Ishikawa (cell line): ENCODE data around the gene INSYN2B.

Experiments used
- EGR1 ChIP-seq: IDR thresholded peaks from 2 replicates; pipeline ENCODE4 v1.6.1; 2012
- EP300 ChIP-seq: IDR thresholded peaks from 2 replicates; pipeline ENCODE4 v1.6.1; 2012; ENCODE audit warnings: borderline replicate concordance
- NFIC ChIP-seq: IDR thresholded peaks from 2 replicates; pipeline ENCODE4 v1.6.1; 2012
- TAF1 ChIP-seq: IDR thresholded peaks from 2 replicates; pipeline ENCODE4 v1.6.1; 2012; ENCODE audit warnings: low read depth, mild to moderate bottlenecking
- TF ChIP-seq, protein P1 (sequence below): IDR thresholded peaks from 2 replicates; pipeline ENCODE4 v1.6.1; 2012
- TF ChIP-seq, protein P2 (sequence below): IDR thresholded peaks from 2 replicates; pipeline ENCODE4 v1.6.1; 2012
- TF ChIP-seq, protein P3 (sequence below): IDR thresholded peaks from 2 replicates; pipeline ENCODE4 v1.6.1; 2012; ENCODE audit warnings: low read depth, mild to moderate bottlenecking

DNA sequence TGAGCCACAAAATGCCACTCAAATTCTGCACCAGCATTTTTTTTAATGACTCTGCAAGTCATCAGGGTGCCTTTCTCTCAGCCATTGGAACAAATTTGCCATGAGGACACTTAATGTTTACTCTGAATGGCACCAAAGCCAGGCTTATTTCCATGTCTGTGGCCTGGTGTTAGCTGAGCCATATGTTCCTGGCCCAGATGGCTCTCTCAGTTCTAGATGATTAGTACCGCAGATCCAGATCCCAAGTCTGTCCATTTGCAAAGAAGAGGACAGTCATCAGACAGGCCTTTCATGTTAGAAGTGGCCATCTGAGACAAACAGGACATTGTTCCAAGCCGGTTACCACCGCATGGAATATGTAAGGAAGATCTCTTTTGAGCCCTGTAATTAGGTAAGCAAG lies 70.3 kb downstream of the INSYN2B start:
- TF ChIP-seq, protein P1, sequence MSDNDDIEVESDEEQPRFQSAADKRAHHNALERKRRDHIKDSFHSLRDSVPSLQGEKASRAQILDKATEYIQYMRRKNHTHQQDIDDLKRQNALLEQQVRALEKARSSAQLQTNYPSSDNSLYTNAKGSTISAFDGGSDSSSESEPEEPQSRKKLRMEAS: no peak
- TF ChIP-seq EP300 (no peak), TAF1 (no peak), NFIC (no peak), EGR1 (no peak)
- TF ChIP-seq, protein P2, sequence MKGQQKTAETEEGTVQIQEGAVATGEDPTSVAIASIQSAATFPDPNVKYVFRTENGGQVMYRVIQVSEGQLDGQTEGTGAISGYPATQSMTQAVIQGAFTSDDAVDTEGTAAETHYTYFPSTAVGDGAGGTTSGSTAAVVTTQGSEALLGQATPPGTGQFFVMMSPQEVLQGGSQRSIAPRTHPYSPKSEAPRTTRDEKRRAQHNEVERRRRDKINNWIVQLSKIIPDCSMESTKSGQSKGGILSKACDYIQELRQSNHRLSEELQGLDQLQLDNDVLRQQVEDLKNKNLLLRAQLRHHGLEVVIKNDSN: no peak
- TF ChIP-seq, protein P3, sequence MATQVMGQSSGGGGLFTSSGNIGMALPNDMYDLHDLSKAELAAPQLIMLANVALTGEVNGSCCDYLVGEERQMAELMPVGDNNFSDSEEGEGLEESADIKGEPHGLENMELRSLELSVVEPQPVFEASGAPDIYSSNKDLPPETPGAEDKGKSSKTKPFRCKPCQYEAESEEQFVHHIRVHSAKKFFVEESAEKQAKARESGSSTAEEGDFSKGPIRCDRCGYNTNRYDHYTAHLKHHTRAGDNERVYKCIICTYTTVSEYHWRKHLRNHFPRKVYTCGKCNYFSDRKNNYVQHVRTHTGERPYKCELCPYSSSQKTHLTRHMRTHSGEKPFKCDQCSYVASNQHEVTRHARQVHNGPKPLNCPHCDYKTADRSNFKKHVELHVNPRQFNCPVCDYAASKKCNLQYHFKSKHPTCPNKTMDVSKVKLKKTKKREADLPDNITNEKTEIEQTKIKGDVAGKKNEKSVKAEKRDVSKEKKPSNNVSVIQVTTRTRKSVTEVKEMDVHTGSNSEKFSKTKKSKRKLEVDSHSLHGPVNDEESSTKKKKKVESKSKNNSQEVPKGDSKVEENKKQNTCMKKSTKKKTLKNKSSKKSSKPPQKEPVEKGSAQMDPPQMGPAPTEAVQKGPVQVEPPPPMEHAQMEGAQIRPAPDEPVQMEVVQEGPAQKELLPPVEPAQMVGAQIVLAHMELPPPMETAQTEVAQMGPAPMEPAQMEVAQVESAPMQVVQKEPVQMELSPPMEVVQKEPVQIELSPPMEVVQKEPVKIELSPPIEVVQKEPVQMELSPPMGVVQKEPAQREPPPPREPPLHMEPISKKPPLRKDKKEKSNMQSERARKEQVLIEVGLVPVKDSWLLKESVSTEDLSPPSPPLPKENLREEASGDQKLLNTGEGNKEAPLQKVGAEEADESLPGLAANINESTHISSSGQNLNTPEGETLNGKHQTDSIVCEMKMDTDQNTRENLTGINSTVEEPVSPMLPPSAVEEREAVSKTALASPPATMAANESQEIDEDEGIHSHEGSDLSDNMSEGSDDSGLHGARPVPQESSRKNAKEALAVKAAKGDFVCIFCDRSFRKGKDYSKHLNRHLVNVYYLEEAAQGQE: no peak
